ENCODE measurements around the gene DEXI. TPM values are rescaled to one million over a fixed set of nuclear protein-coding genes. Genes with fewer than 3 reads are reported as not detected.

The DEXI gene
- polyA plus RNA-seq, 1 donor from 2014 or later, result 52.0 TPM

DNA sequence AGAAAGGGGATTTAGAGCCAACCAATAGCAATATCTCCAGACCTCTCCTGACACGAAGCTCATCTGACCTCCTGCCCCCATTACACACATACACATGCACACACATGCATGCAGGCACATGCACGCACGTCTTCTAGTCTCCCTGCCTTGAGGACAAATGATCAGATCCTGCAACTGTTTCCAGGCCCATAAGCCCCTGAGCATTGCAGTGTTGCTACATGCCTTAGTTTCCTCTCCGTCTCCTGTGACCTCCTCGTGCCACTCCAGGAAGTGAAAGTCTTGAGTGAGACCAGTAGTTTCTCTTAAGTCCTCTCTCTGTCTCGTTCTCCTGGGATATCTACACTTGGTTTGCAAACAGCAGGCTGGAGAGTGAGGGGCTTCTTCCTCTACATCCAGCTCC lies 57.0 kb downstream of the DEXI start:
- peaks cover 6% of the 10 kb centered on the region for H3K27me3 ChIP-seq (ENCODE audit: insufficient read depth, low read depth, low read length)
- H3K4me3 ChIP-seq (ENCODE audit: low read length), result no peak overlapping the region
- no peaks in the 10 kb centered on the region for H3F3A ChIP-seq (ENCODE audit: insufficient read depth, low read length, poor library complexity, severe bottlenecking)
- no peaks in the 10 kb centered on the region for H3K79me2 ChIP-seq (replicated peaks; ENCODE audit: insufficient read depth, low read length)
- no peaks in the 10 kb centered on the region for H3K9me3 ChIP-seq (ENCODE audit: low read length)
- H3K36me3 ChIP-seq (ENCODE audit: insufficient read depth, low read length), result no peaks in the 10 kb centered on the region
- no peak overlapping the region for H3K4me2 ChIP-seq (ENCODE audit: low read length)
- H3K9me2 ChIP-seq (ENCODE audit: insufficient read depth, low read length), result no peaks in the 10 kb centered on the region
- no peak overlapping the region for H3K9ac ChIP-seq (ENCODE audit: low read length)
- H3K27ac ChIP-seq (ENCODE audit: low read length), result no peak overlapping the region
- TF ChIP-seq, protein P1, sequence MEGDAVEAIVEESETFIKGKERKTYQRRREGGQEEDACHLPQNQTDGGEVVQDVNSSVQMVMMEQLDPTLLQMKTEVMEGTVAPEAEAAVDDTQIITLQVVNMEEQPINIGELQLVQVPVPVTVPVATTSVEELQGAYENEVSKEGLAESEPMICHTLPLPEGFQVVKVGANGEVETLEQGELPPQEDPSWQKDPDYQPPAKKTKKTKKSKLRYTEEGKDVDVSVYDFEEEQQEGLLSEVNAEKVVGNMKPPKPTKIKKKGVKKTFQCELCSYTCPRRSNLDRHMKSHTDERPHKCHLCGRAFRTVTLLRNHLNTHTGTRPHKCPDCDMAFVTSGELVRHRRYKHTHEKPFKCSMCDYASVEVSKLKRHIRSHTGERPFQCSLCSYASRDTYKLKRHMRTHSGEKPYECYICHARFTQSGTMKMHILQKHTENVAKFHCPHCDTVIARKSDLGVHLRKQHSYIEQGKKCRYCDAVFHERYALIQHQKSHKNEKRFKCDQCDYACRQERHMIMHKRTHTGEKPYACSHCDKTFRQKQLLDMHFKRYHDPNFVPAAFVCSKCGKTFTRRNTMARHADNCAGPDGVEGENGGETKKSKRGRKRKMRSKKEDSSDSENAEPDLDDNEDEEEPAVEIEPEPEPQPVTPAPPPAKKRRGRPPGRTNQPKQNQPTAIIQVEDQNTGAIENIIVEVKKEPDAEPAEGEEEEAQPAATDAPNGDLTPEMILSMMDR (IDR thresholded peaks at IDR 0.05; ENCODE audit: poor library complexity, severe bottlenecking), result no peak
- TF ChIP-seq SMC3 (conservative IDR thresholded peaks at IDR 0.05; ENCODE audit: poor library complexity) (no peak), EP300 (conservative IDR thresholded peaks at IDR 0.05; ENCODE audit: poor library complexity, severe bottlenecking) (no peak), EZH2 (IDR thresholded peaks at IDR 0.05; ENCODE audit: borderline replicate concordance, insufficient read depth, low read length, poor library complexity, severe bottlenecking) (no peak), POLR2AphosphoS5 (IDR thresholded peaks at IDR 0.05) (no peak), RAD21 (conservative IDR thresholded peaks at IDR 0.05) (no peak), MXI1 (conservative IDR thresholded peaks at IDR 0.05; ENCODE audit: poor library complexity, severe bottlenecking) (no peak), TAF1 (IDR thresholded peaks at IDR 0.05; ENCODE audit: low read depth) (no peak)
- TF ChIP-seq, protein P2, sequence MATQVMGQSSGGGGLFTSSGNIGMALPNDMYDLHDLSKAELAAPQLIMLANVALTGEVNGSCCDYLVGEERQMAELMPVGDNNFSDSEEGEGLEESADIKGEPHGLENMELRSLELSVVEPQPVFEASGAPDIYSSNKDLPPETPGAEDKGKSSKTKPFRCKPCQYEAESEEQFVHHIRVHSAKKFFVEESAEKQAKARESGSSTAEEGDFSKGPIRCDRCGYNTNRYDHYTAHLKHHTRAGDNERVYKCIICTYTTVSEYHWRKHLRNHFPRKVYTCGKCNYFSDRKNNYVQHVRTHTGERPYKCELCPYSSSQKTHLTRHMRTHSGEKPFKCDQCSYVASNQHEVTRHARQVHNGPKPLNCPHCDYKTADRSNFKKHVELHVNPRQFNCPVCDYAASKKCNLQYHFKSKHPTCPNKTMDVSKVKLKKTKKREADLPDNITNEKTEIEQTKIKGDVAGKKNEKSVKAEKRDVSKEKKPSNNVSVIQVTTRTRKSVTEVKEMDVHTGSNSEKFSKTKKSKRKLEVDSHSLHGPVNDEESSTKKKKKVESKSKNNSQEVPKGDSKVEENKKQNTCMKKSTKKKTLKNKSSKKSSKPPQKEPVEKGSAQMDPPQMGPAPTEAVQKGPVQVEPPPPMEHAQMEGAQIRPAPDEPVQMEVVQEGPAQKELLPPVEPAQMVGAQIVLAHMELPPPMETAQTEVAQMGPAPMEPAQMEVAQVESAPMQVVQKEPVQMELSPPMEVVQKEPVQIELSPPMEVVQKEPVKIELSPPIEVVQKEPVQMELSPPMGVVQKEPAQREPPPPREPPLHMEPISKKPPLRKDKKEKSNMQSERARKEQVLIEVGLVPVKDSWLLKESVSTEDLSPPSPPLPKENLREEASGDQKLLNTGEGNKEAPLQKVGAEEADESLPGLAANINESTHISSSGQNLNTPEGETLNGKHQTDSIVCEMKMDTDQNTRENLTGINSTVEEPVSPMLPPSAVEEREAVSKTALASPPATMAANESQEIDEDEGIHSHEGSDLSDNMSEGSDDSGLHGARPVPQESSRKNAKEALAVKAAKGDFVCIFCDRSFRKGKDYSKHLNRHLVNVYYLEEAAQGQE (IDR thresholded peaks at IDR 0.05; ENCODE audit: borderline replicate concordance), result no peak
- H2AFZ ChIP-seq (ENCODE audit: low read depth, low read length), result no peak overlapping the region
- no peaks in the 10 kb centered on the region for H4K20me1 ChIP-seq (ENCODE audit: insufficient read depth)

DNA sequence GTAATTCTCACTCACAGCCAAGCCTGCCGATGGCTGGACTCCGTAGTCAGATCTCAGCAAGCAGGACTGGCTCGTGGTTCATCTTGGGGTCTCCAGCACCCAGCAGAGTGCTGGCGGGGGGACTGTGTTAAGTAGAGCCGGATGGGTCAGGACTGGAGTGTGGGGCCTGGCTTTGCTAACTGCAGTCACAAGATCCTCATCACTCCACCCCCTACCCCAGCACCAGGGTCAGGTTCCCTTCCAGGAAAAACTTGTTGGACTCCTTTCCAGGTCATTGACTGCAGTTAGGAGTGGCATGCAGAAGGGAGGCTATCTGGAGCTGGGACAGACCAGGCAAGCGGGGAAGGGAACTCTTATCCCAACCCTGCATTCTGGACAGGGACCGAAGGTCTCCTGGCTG lies 59.3 kb downstream of the DEXI start:
- TF ChIP-seq, protein P2 (IDR thresholded peaks at IDR 0.05; ENCODE audit: borderline replicate concordance), result no peak
- TF ChIP-seq SMC3 (conservative IDR thresholded peaks at IDR 0.05; ENCODE audit: poor library complexity) (no peak), EP300 (conservative IDR thresholded peaks at IDR 0.05; ENCODE audit: poor library complexity, severe bottlenecking) (no peak), POLR2AphosphoS5 (IDR thresholded peaks at IDR 0.05) (no peak), TAF1 (IDR thresholded peaks at IDR 0.05; ENCODE audit: low read depth) (no peak), EZH2 (IDR thresholded peaks at IDR 0.05; ENCODE audit: borderline replicate concordance, insufficient read depth, low read length, poor library complexity, severe bottlenecking) (no peak), RAD21 (conservative IDR thresholded peaks at IDR 0.05) (no peak), MXI1 (conservative IDR thresholded peaks at IDR 0.05; ENCODE audit: poor library complexity, severe bottlenecking) (no peak)
- TF ChIP-seq, protein P1 (IDR thresholded peaks at IDR 0.05; ENCODE audit: poor library complexity, severe bottlenecking), result no peak
- Histone ChIP-seq H3F3A (ENCODE audit: insufficient read depth, low read length, poor library complexity, severe bottlenecking) (no peaks in the 10 kb centered on the region), H2AFZ (ENCODE audit: low read depth, low read length) (no peak overlapping the region), H3K27ac (ENCODE audit: low read length) (no peak overlapping the region), H3K9me3 (ENCODE audit: low read length) (no peaks in the 10 kb centered on the region), H3K4me2 (ENCODE audit: low read length) (no peak overlapping the region), H3K27me3 (ENCODE audit: insufficient read depth, low read depth, low read length) (peaks cover 28% of the 10 kb centered on the region), H4K20me1 (ENCODE audit: insufficient read depth) (no peaks in the 10 kb centered on the region), H3K36me3 (ENCODE audit: insufficient read depth, low read length) (no peaks in the 10 kb centered on the region), H3K9ac (ENCODE audit: low read length) (no peak overlapping the region), H3K79me2 (replicated peaks; ENCODE audit: insufficient read depth, low read length) (no peaks in the 10 kb centered on the region), H3K9me2 (ENCODE audit: insufficient read depth, low read length) (no peaks in the 10 kb centered on the region), H3K4me3 (ENCODE audit: low read length) (no peak overlapping the region)

Data from neural cell (in vitro differentiated cells).